HUES64 (cell line): ENCODE measurements around the gene SLIT1.

Experiments
- H3K27ac ChIP-seq: 2 replicates; pipeline ENCODE4 v1.7.0; 2013; ENCODE audit warnings: low read depth, low read length, inconsistent platforms
- H3K27me3 ChIP-seq: 2 replicates; pipeline ENCODE4 v1.6.1; 2013; ENCODE audit warnings: mild to moderate bottlenecking, low read length; ENCODE audit not compliant: insufficient read depth
- H3K36me3 ChIP-seq: 2 replicates; pipeline ENCODE4 v1.6.1; 2013; ENCODE audit warnings: mild to moderate bottlenecking, low read length; ENCODE audit not compliant: insufficient read depth
- H3K4me1 ChIP-seq: 2 replicates; pipeline ENCODE4 v1.6.1; 2013; ENCODE audit warnings: mild to moderate bottlenecking, low read length, moderate library complexity; ENCODE audit not compliant: insufficient read depth
- H3K4me3 ChIP-seq: 2 replicates; pipeline ENCODE4 v1.5.1; 2013; ENCODE audit warnings: mild to moderate bottlenecking, low read length, moderate library complexity
- H3K9ac ChIP-seq: 2 replicates; pipeline ENCODE4 v1.6.1; 2013; ENCODE audit warnings: mild to moderate bottlenecking, low read depth, low read length
- H3K9me3 ChIP-seq: 2 replicates; pipeline ENCODE4 v1.6.1; 2013; ENCODE audit warnings: low read depth, low read length; ENCODE audit not compliant: insufficient read depth
- WGBS: fragments of 150-250, 120-280 bp; methylation state at CpG from one replicate; pipeline ENCODE4 v1.1.7; 2013; ENCODE audit warnings: missing lambda C conversion rate; 5-methylcytosine and 5-hydroxymethylcytosine counted together

Gene SLIT1

DNA sequence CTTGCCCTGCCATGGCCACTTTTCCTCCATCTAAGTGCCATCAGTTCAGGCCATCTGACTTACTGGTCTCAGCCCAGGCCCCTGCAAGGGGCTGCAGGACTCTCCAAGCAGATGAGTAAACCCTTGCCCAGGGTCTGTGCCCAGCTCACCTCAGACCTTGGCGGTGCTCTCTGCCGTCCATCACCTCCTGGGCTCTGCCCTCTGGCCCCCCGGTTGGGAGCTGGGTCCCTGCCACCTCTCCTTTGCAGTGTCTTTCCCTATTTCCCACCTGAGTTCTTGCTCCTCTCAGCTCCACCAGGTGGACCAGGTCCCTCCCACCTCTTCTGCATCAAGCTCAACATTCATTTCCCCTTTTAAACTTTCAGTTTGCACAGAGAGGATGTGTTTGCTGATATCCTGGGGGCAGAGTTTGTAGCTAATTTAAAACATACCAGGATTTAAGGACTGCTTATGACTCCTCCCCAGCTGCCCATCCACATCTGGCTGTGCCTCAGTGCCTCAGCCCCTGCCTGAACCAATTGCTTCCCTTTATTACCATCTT lies 135.5 kb downstream of the SLIT1 start:
- WGBS = 91% methylated on average over 3 of the region's 3 CpGs
- no peak overlapping the region for H3K27ac ChIP-seq
- no peak overlapping the region for H3K9ac ChIP-seq
- H3K4me1 ChIP-seq = no peaks in the 10 kb centered on the region
- H3K4me3 ChIP-seq = no peak overlapping the region
- H3K9me3 ChIP-seq = no peaks in the 10 kb centered on the region
- no peaks in the 10 kb centered on the region for H3K36me3 ChIP-seq
- no peaks in the 10 kb centered on the region for H3K27me3 ChIP-seq

- Histone ChIP-seq H3K36me3 (no peaks in the 10 kb centered on the region), H3K9me3 (no peaks in the 10 kb centered on the region), H3K9ac (no peak overlapping the region), H3K4me1 (no peaks in the 10 kb centered on the region), H3K4me3 (no peak overlapping the region), H3K27me3 (no peaks in the 10 kb centered on the region), H3K27ac (no peak overlapping the region)
- 75% methylated on average over 7 of the region's 7 CpGs for WGBS
Observed at GRCh38 chr10:97049670-97050069, 136.1 kb downstream of the SLIT1 start.

DNA sequence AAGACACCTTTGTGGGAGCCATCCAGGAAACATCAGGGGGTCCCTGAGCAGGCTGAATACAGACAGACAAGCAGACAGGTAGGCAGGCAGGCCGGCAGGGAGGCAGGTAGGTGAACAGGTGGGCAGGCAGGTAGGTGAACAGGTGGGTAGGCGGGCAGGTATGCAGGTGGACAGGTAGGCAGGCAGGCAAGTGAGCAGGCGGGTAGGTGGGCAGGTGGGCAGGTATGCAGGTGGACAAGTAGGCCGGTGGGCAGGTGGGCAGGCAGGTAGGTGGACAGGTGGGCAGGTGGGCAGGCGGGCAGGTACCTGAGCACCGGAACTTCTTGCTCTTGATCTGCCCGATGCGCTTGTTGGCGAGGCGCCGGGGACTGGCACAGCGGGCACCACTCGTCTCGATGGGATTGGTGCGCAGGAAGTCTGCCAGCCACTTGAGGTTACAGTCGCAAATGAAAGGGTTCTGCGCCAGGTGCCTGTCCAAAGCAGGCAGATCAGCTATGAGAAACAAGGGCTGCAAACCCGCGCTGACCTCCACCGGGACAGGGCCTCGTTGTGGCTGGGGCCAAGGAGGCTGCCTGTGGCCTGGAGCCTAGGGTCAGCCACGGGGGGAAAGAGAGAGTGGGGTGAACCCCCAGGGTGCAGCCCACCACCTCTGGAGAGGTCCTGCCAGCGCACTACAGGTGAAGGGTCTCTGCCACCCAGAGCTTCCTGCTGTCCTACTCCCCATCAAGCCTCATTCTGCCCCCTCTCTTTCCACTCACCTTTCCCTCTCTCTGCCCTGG lies 136.9 kb downstream of the SLIT1 start:
- Histone ChIP-seq H3K36me3 (no peaks in the 10 kb centered on the region), H3K9me3 (no peaks in the 10 kb centered on the region)

GRCh38 chr10:97047788-97048187 lies 138.0 kb downstream of the SLIT1 start:
- WGBS = 88% methylated on average over 9 of the region's 9 CpGs
- no peaks in the 10 kb centered on the region for H3K4me1 ChIP-seq

More for the DNA sequence above, 136.9 kb downstream of the SLIT1 start:
- 89% methylated on average over 23 of the region's 23 CpGs for WGBS
- no peaks in the 10 kb centered on the region for H3K4me1 ChIP-seq
- no peak overlapping the region for H3K9ac ChIP-seq
- H3K27ac ChIP-seq = no peak overlapping the region
- H3K27me3 ChIP-seq = no peaks in the 10 kb centered on the region
- no peak overlapping the region for H3K4me3 ChIP-seq

DNA sequence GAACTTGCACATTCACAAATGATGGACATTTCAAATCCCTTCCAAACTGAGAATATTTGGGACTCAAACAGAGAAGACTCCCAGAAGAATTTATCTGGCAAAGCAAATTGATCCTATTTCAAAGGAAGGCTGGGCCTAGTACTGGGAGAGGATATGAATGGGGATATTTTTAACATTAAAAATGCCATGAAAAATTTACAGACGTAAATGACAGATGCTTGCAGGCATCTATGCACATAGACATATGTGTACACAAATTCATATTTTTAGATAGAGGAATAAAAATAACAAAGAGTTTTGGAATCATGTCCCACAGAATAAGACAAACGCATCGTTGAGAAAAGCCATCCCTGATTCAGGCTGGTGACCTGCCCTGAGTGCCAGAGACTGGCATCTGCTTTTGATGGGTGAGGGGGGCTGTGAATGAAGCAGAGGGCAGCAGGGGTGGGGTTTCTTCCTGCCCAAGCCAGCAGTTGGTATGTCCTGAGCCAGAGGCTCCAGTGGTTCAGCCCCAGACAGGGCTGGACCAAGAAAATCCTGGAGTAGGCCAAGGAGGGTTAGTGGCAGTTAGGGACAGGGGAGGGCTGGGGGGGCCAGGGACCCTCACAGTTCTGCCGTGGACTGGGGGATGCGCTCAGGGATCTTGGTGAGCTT lies 138.5 kb downstream of the SLIT1 start:
- Histone ChIP-seq H3K27me3 (no peaks in the 10 kb centered on the region), H3K9me3 (no peaks in the 10 kb centered on the region), H3K9ac (no peak overlapping the region), H3K36me3 (no peaks in the 10 kb centered on the region), H3K27ac (no peak overlapping the region), H3K4me3 (no peak overlapping the region), H3K4me1 (no peaks in the 10 kb centered on the region)
- WGBS = 87% methylated on average over 5 of the region's 5 CpGs

More at GRCh38 chr10:97047788-97048187, 138.0 kb downstream of the SLIT1 start:
- H3K27me3 ChIP-seq = no peaks in the 10 kb centered on the region
- no peaks in the 10 kb centered on the region for H3K9me3 ChIP-seq
- no peaks in the 10 kb centered on the region for H3K36me3 ChIP-seq
- H3K9ac ChIP-seq = no peak overlapping the region
- no peak overlapping the region for H3K27ac ChIP-seq
- no peak overlapping the region for H3K4me3 ChIP-seq

GRCh38 chr10:97046456-97047082 lies 139.2 kb downstream of the SLIT1 start:
- no peak overlapping the region for H3K4me3 ChIP-seq
- WGBS = 89% methylated on average over 11 of the region's 11 CpGs
- H3K9me3 ChIP-seq = no peaks in the 10 kb centered on the region
- no peaks in the 10 kb centered on the region for H3K4me1 ChIP-seq
- H3K27me3 ChIP-seq = no peaks in the 10 kb centered on the region
- H3K9ac ChIP-seq = no peak overlapping the region
- H3K36me3 ChIP-seq = no peaks in the 10 kb centered on the region
- no peak overlapping the region for H3K27ac ChIP-seq

DNA sequence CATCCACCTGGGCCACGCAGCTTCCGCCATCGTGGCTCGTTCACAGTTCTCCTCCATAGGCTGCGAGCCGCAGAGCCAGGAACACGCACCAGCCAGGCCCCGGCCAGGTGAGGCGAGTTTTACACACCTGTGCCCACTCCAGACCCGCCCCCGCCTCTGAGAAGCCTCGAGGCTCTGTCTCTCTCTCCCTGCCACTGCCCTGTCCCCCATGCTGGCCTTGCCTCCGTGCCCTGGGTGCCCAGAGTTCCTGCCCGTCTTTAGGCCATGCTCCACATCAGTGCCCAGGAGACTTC lies 142.2 kb downstream of the SLIT1 start:
- Histone ChIP-seq H3K4me1 (no peaks in the 10 kb centered on the region), H3K27ac (no peak overlapping the region), H3K9me3 (no peaks in the 10 kb centered on the region), H3K36me3 (no peaks in the 10 kb centered on the region), H3K4me3 (no peak overlapping the region), H3K27me3 (no peaks in the 10 kb centered on the region; the same call in 1 of the 2 replicates), H3K9ac (no peak overlapping the region)
- WGBS = 94% methylated on average over 14 of the region's 14 CpGs

DNA sequence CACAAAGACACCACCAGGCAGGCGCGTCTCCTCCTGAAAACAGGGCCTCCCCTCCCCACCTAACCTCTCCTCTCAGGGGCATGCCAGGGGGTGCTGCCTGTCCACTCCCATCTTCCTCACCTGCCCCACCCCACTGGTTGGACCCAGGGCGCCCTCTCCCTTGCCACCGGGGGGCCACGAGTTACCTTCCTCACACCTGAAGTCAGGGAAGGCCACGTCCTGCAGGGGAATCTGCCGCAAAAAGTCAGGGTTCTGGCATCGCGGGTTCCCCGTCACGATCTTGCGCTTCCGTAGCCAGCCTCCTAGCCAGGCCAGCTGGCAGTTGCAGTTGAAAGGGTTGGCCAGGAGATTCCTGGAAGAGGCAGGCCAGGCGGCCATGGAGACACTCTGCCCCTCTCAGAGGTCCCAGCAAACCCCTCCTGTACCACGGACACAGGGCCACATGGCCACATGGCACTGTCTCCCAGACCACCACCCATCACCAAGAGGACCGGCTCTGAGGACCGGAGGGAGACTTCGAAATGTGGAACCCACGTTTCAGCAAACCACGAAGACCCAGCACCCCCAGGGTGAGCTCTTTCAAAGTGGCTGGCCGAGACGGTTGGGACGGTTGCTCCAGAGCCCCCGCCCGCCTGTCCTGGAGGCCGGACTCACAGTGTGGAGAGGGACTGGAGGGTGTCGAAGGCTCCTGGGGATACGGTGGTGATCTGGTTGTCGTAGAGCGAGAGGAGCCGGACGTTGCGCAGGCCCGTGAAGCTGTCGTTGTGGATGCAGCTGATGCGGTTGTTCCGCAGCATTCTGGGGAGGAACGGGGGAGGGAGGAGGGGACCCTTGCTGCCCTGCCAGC lies 142.8 kb downstream of the SLIT1 start:
- 93% methylated on average over 38 of the region's 38 CpGs for WGBS
- peaks cover 1% of the 10 kb centered on the region; the same call in 1 of the 2 replicates for H3K4me1 ChIP-seq
- no peak overlapping the region for H3K9ac ChIP-seq
- no peaks in the 10 kb centered on the region for H3K9me3 ChIP-seq
- H3K4me3 ChIP-seq = no peak overlapping the region
- no peaks in the 10 kb centered on the region for H3K36me3 ChIP-seq
- no peaks in the 10 kb centered on the region; the same call in 1 of the 2 replicates for H3K27me3 ChIP-seq
- H3K27ac ChIP-seq = no peak overlapping the region

DNA sequence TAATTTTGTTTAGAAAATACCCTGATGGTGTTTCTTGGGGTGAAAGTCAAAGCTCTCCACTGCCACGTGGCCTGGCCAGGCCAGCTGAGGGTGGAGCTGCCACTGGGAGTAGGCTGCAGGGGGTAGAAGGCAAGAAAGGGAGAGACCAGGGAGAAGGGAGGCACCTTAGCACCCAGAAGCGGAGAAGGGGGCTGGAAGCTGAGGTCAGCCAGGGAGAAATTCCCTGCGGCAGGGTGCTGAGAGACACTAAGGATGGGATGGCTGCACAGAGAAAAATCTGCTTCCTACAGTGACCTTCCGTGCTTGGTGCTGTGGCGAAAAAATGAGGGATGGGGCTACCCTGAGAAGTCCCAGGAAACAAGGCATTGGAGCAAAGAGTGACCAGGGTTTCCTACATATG lies 143.7 kb downstream of the SLIT1 start:
- no peak overlapping the region for H3K9ac ChIP-seq
- WGBS = 86% methylated on average over 5 of the region's 5 CpGs

GRCh38 chr10:97040706-97041105 lies 145.1 kb downstream of the SLIT1 start:
- no peaks in the 10 kb centered on the region; the same call in 1 of the 2 replicates for H3K27me3 ChIP-seq
- WGBS = 94% methylated on average over 7 of the region's 8 CpGs
- H3K9me3 ChIP-seq = no peaks in the 10 kb centered on the region
- no peak overlapping the region for H3K4me3 ChIP-seq
- H3K27ac ChIP-seq = no peak overlapping the region
- no peaks in the 10 kb centered on the region for H3K36me3 ChIP-seq
- peaks cover 6% of the 10 kb centered on the region; the same call in 1 of the 2 replicates for H3K4me1 ChIP-seq
- no peak overlapping the region for H3K9ac ChIP-seq

More for the DNA sequence above, 143.7 kb downstream of the SLIT1 start:
- H3K4me3 ChIP-seq = no peak overlapping the region
- H3K36me3 ChIP-seq = no peaks in the 10 kb centered on the region
- no peaks in the 10 kb centered on the region; the same call in 1 of the 2 replicates for H3K27me3 ChIP-seq
- H3K4me1 ChIP-seq = peaks cover 6% of the 10 kb centered on the region; the same call in 1 of the 2 replicates
- no peaks in the 10 kb centered on the region for H3K9me3 ChIP-seq
- H3K27ac ChIP-seq = no peak overlapping the region
